Left hindlimb (tissue), 1 donor: ENCODE data around the gene CD99L2.
A peak's percentile ranks its signal among the peaks of the same experiment; 100 is the strongest.

Experiments used
- DNase-seq: peaks from one replicate; pipeline ENCODE4 v3.0.0-alpha.2; 2018

The CD99L2 gene

GRCh38 chrX:150777328-150777992 lies 121.0 kb downstream of the CD99L2 start:
- no peak for DNase-seq

- no peak for DNase-seq
These were observed 122.7 kb downstream of the CD99L2 start for GRCh38 chrX:150775569-150776350.

GRCh38 chrX:150774798-150775568 lies 123.5 kb downstream of the CD99L2 start:
- no peak for DNase-seq

GRCh38 chrX:150773634-150774033 lies 124.8 kb downstream of the CD99L2 start:
- DNase-seq: no peak

GRCh38 chrX:150773117-150773516 lies 125.4 kb downstream of the CD99L2 start:
- DNase-seq: no peak

- DNase-seq: peak; percentile 71
These were observed 126.1 kb downstream of the CD99L2 start for GRCh38 chrX:150772150-150772970.

GRCh38 chrX:150771116-150771515 lies 127.4 kb downstream of the CD99L2 start:
- DNase-seq: no peak

- DNase-seq: no peak
These were observed 127.8 kb downstream of the CD99L2 start for GRCh38 chrX:150770623-150771022.

GRCh38 chrX:150769408-150769807 lies 129.1 kb downstream of the CD99L2 start:
- DNase-seq: no peak

- no peak for DNase-seq
These were observed 129.8 kb downstream of the CD99L2 start for GRCh38 chrX:150768580-150769190.

- DNase-seq: no peak
These were observed 130.4 kb downstream of the CD99L2 start for GRCh38 chrX:150768132-150768485.

GRCh38 chrX:150767475-150768131 lies 130.9 kb downstream of the CD99L2 start:
- DNase-seq: no peak

GRCh38 chrX:150767045-150767395 lies 131.4 kb downstream of the CD99L2 start:
- DNase-seq: no peak

GRCh38 chrX:150766351-150767044 lies 132.0 kb downstream of the CD99L2 start:
- no peak for DNase-seq

- DNase-seq: no peak
These were observed 132.6 kb downstream of the CD99L2 start for GRCh38 chrX:150765782-150766350.

GRCh38 chrX:150765237-150765636 lies 133.2 kb downstream of the CD99L2 start:
- DNase-seq: no peak

GRCh38 chrX:150763810-150764209 lies 134.7 kb downstream of the CD99L2 start:
- no peak for DNase-seq

- DNase-seq: no peak
These were observed 135.1 kb downstream of the CD99L2 start for GRCh38 chrX:150763303-150763797.

GRCh38 chrX:150762258-150763165 lies 136.0 kb downstream of the CD99L2 start:
- no peak for DNase-seq

- DNase-seq: no peak
These were observed 136.7 kb downstream of the CD99L2 start for GRCh38 chrX:150761819-150762216.
